SK-N-MC (cell line): ENCODE measurements around the gene CTNND2.
"Not testable (repeated sequence)": the region's sequence is repeated elsewhere in the genome, so short reads cannot be mapped to it uniquely, and the experiment has no call there.

Source experiments
- EZH2 ChIP-seq: fragments of 200-600 bp; sonication (generic); IDR thresholded peaks from one replicate; pipeline ENCODE4 v1.6.1; 2017; ENCODE audit warnings: antibody characterized with exemption
- FOXP2 ChIP-seq: optimal IDR thresholded peaks from 2 replicates; pipeline ENCODE3; 2011; ENCODE audit warnings: mild to moderate bottlenecking, moderate library complexity; ENCODE audit not compliant: insufficient read depth; ENCODE audit errors: extremely low read length, control extremely low read depth
- POLR2AphosphoS5 ChIP-seq: IDR thresholded peaks from 2 replicates; pipeline ENCODE4 v1.6.1; 2012; ENCODE audit warnings: mild to moderate bottlenecking, low read depth, low read length, borderline replicate concordance

- not testable (repeated sequence) for TF ChIP-seq POLR2AphosphoS5, EZH2, FOXP2
Measured at GRCh38 chr5:11828566-11828965, 75.7 kb downstream of the CTNND2 start.
